Liver (tissue), 3 donors: ENCODE results near the gene KMT2A.

Source experiments
- ATF3 ChIP-seq: IDR thresholded peaks from 2 replicates; pipeline ENCODE4 v1.6.1; 2016; ENCODE audit warnings: antibody characterized with exemption
- CTCF ChIP-seq: fragments of 150-350 bp; IDR thresholded peaks from 2 replicates; pipeline ENCODE4 v1.5.1; 2017; ENCODE audit warnings: improper control_type of control experiment, low read depth, low read length; ENCODE audit not compliant: missing input control
- EGR1 ChIP-seq, 2 donors: IDR thresholded peaks; 2 replicates each; pipeline ENCODE4 v1.6.1; 2016 to 2018; ENCODE audit warnings: antibody characterized with exemption in 2 of 2, low read depth in 2 of 2
- FOXA1 ChIP-seq: IDR thresholded peaks from 2 replicates; pipeline ENCODE4 v1.6.1; 2016; ENCODE audit warnings: antibody characterized with exemption
- HNF4G ChIP-seq: IDR thresholded peaks from 2 replicates; pipeline ENCODE4 v1.6.1; 2016; ENCODE audit warnings: antibody characterized with exemption
- JUND ChIP-seq, 2 donors: IDR thresholded peaks; 2 replicates each; pipeline ENCODE4 v1.6.1; 2016; ENCODE audit warnings: antibody characterized with exemption in 2 of 2
- RAD21 ChIP-seq, 2 donors: IDR thresholded peaks; 2 replicates each; pipeline ENCODE4 v1.6.1; 2016; ENCODE audit warnings: antibody characterized with exemption in 2 of 2, mild to moderate bottlenecking in 2 of 2
- RXRA ChIP-seq, 2 donors: IDR thresholded peaks; 2 replicates each; pipeline ENCODE4 v1.6.1; 2017 to 2018; ENCODE audit warnings: antibody characterized with exemption in 2 of 2, mild to moderate bottlenecking in 1 of 2
- YY1 ChIP-seq: IDR thresholded peaks from 2 replicates; pipeline ENCODE4 v1.6.1; 2016; ENCODE audit warnings: antibody characterized with exemption, mild to moderate bottlenecking
- TF ChIP-seq, protein P1 (sequence below): IDR thresholded peaks from 2 replicates; pipeline ENCODE4 v1.6.1; 2016; ENCODE audit warnings: antibody characterized with exemption, mild to moderate bottlenecking
- donor health status: healthy.
- donor health status: healthy.

GRCh38 chr11:118560806-118561205, 124.5 kb downstream of the KMT2A start:
- no peak for TF ChIP-seq CTCF
- TF ChIP-seq, protein P1, sequence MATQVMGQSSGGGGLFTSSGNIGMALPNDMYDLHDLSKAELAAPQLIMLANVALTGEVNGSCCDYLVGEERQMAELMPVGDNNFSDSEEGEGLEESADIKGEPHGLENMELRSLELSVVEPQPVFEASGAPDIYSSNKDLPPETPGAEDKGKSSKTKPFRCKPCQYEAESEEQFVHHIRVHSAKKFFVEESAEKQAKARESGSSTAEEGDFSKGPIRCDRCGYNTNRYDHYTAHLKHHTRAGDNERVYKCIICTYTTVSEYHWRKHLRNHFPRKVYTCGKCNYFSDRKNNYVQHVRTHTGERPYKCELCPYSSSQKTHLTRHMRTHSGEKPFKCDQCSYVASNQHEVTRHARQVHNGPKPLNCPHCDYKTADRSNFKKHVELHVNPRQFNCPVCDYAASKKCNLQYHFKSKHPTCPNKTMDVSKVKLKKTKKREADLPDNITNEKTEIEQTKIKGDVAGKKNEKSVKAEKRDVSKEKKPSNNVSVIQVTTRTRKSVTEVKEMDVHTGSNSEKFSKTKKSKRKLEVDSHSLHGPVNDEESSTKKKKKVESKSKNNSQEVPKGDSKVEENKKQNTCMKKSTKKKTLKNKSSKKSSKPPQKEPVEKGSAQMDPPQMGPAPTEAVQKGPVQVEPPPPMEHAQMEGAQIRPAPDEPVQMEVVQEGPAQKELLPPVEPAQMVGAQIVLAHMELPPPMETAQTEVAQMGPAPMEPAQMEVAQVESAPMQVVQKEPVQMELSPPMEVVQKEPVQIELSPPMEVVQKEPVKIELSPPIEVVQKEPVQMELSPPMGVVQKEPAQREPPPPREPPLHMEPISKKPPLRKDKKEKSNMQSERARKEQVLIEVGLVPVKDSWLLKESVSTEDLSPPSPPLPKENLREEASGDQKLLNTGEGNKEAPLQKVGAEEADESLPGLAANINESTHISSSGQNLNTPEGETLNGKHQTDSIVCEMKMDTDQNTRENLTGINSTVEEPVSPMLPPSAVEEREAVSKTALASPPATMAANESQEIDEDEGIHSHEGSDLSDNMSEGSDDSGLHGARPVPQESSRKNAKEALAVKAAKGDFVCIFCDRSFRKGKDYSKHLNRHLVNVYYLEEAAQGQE: no peak
- no peak for TF ChIP-seq HNF4G
- no peak for TF ChIP-seq RAD21 (IDR thresholded peaks at IDR 0.05)
- TF ChIP-seq FOXA1: no peak
- TF ChIP-seq EGR1 (IDR thresholded peaks at IDR 0.05; ENCODE audit: low read depth in 2 of 2): no peak
- no peak for TF ChIP-seq JUND (IDR thresholded peaks at IDR 0.05)
- TF ChIP-seq ATF3: no peak
- no peak for TF ChIP-seq YY1
- no peak for TF ChIP-seq RXRA (IDR thresholded peaks at IDR 0.05)
